ENCODE results near the gene EPN2.
"Not testable (repeated sequence)": the region's sequence is repeated elsewhere in the genome, so short reads cannot be mapped to it uniquely, and the experiment has no call there.

The EPN2 gene

DNA sequence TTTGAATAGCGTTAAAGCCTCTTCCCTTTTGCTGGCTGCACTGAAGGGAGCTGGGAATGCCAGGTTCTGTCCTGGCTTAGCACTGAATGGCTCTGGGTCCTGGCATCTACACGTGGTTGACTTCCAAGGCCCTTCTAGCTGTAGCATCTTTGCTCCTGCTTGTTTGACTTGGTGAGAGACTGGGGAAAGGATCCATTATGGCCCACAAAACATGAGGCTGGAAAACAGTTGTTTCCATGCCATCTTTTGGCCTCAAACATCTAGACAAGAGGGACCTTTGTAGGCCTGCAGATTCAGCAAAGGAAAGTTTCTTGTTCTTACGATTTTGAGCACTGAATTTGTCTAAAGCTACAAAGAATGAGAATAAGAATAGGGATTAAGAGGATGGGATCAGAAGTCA lies 32.5 kb downstream of the EPN2 start:
- DNase-seq = no peak

- DNase-seq = no peak
These were observed 33.2 kb downstream of the EPN2 start for GRCh38 chr17:19270347-19270703.

DNA sequence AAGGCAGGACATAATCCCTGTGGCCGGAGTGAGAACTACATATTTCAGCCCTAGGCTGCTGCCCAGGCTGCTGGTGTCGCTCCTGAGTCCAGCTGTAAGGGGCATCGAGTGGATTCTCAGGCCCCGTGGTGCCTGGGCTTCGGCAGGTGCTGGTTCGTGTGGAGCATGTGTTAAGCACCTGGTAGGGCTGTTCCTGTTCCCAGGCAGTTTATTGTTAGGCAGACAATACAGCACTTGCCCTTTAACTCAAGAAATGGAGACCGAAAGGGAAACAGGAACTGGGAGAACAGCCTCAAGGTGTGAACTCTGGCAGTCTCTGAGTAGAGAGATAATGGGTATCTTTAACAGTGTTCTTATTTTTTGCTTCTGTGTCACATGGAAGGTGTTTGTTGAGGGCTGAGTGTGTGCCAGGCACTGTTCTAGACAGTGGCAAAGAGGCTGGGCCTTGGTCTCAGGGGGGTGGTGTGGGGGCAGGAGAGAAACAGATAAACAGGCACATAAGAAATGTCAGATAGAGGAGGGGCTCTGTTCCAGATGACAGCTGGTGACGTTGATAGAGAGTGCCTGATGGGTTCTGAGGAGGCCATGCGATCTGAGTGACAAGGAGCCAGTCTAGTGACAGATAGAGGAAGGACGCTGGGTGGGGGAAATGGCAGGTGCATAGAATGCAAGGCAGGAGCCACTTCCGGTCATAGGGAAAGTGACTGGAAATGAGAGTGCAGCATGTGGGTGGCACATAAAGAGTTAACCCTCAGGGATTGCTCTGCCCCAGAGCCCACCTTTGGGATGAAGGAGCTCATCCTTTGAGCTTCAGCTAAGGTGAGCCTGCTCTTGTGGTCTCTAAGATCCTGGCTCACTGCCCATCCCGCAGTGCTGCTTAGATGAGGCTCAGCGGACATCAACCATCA lies 33.8 kb downstream of the EPN2 start:
- no peak for DNase-seq

GRCh38 chr17:19271780-19272357 lies 34.7 kb downstream of the EPN2 start:
- DNase-seq = no peak

GRCh38 chr17:19273731-19274130 lies 36.6 kb downstream of the EPN2 start:
- no peak for DNase-seq

- no peak for DNase-seq
These were observed 37.7 kb downstream of the EPN2 start for GRCh38 chr17:19274893-19275292.

- DNase-seq = no peak
These were observed 38.4 kb downstream of the EPN2 start for GRCh38 chr17:19275457-19276127.

GRCh38 chr17:19278284-19278683 lies 41.1 kb downstream of the EPN2 start:
- DNase-seq = not testable (repeated sequence)

GRCh38 chr17:19278729-19279128 lies 41.6 kb downstream of the EPN2 start:
- no peak for DNase-seq

GRCh38 chr17:19281161-19281560 lies 44.0 kb downstream of the EPN2 start:
- no peak for DNase-seq

GRCh38 chr17:19284005-19284959 lies 47.1 kb downstream of the EPN2 start:
- DNase-seq = peak; percentile 63

- DNase-seq = no peak
These were observed 48.2 kb downstream of the EPN2 start for GRCh38 chr17:19285213-19285900.

- DNase-seq = no peak
These were observed 49.7 kb downstream of the EPN2 start for GRCh38 chr17:19286751-19287341.

DNA sequence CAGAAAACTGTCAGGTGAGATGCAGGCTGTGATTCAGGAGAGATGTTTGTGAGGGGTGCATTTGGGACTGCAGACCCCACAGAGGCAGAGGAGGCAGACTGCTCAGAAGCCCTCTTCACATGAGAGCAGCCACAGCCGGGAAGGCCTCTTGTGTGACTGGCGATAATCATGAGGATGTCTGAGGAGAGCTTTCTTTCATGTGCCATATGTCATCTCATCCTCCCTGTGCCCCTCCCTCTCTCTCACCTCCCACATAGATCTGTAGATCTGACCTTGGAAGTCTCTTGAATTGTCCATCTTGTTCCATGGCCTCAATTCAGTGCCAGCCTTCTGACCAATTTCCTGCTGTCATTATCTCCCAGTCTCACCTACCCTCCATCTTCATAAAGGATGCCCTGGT lies 50.5 kb downstream of the EPN2 start:
- DNase-seq = peak; percentile 79

DNA sequence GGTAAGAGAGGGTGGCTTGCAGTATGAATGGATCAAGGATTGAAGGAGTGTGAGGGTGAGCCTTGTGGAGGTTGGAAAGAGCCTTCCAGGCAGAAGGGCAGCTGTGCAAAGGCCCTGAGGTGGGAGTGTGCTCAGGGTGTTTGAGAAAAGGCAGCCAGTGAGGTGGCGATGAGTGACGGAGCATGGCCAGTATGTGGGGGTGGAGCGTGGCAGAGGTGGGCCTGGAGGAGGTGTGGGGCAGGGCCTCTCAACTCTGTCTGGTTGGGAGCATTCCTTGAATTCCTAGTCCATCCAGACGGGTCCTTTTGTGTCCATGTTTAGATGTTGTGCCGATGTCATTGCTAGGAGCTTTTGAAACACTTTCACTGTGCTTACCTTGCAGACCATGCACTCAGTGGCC lies 51.3 kb downstream of the EPN2 start:
- no peak for DNase-seq

GRCh38 chr17:19290066-19290705 lies 53.0 kb downstream of the EPN2 start:
- DNase-seq = peak; percentile 23

- DNase-seq = no peak
These were observed 54.6 kb downstream of the EPN2 start for GRCh38 chr17:19291646-19292376.

GRCh38 chr17:19292377-19292711 lies 55.2 kb downstream of the EPN2 start:
- peak; percentile 52 for DNase-seq

DNA sequence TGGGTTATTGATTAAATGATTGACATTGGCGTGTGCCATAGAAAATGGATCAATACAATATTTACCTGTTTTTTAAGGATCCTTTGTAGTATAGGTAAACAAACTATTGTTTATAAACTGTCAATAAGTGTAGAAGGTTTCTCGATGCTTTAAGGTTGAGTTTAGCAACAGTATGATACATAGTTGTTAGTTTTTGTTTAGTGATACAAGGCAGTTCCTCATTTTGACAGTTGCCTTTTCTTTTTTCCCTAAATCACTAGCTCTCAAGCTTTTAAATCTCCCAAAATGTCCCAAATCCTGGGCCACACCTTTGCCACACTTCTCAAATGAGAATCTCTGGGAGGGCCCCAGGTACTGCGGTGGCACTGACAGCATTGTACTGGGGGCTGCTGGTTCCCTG lies 57.3 kb downstream of the EPN2 start:
- DNase-seq = no peak

- peak; percentile 61 for DNase-seq
These were observed 58.4 kb downstream of the EPN2 start for GRCh38 chr17:19295473-19296135.
